ENCODE data around the gene RRP1.

The RRP1 gene

GRCh38 chr21:43759651-43760050, 29.7 kb upstream of the RRP1 start:
- no peak for DNase-seq

GRCh38 chr21:43760391-43760958, 28.9 kb upstream of the RRP1 start:
- no peak for DNase-seq

- DNase-seq = no peak
Observed at GRCh38 chr21:43761886-43762285, 27.5 kb upstream of the RRP1 start.

GRCh38 chr21:43762303-43763128, 26.9 kb upstream of the RRP1 start:
- DNase-seq = no peak

GRCh38 chr21:43763901-43764523, 25.4 kb upstream of the RRP1 start:
- no peak for DNase-seq

- DNase-seq = no peak
Observed at GRCh38 chr21:43764576-43765495, 24.5 kb upstream of the RRP1 start.

GRCh38 chr21:43766734-43767497, 22.5 kb upstream of the RRP1 start:
- DNase-seq = no peak

GRCh38 chr21:43767498-43767983, 21.8 kb upstream of the RRP1 start:
- no peak for DNase-seq

- DNase-seq = no peak
Observed at GRCh38 chr21:43767984-43768867, 21.2 kb upstream of the RRP1 start.

GRCh38 chr21:43768868-43769167, 20.6 kb upstream of the RRP1 start:
- no peak for DNase-seq

- no peak for DNase-seq
Observed at GRCh38 chr21:43769325-43769958, 19.9 kb upstream of the RRP1 start.

GRCh38 chr21:43770066-43770655, 19.2 kb upstream of the RRP1 start:
- no peak for DNase-seq

GRCh38 chr21:43771199-43771675, 18.1 kb upstream of the RRP1 start:
- no peak for DNase-seq

- DNase-seq = no peak
Observed at GRCh38 chr21:43771698-43772424, 17.5 kb upstream of the RRP1 start.

- no peak for DNase-seq
Observed at GRCh38 chr21:43772425-43772821, 17.0 kb upstream of the RRP1 start.

GRCh38 chr21:43774163-43774562, 15.2 kb upstream of the RRP1 start:
- DNase-seq = no peak

GRCh38 chr21:43775190-43775589, 14.2 kb upstream of the RRP1 start:
- DNase-seq = no peak

- peak; percentile 90 for DNase-seq
Observed at GRCh38 chr21:43775795-43776430, 13.5 kb upstream of the RRP1 start, which contains the start of gene CSTB. Gene CSTB, minus strand, starts transcription at chr21:43776308. Its CDS starts 39 bp downstream, at chr21:43776269.

GRCh38 chr21:43777953-43778352, 11.4 kb upstream of the RRP1 start:
- DNase-seq = no peak

All from T-helper 9 cell (primary cell).